DMS 273 (cell line): ENCODE data around the gene FMNL3.

Experiments
- DNase-seq: peaks from one replicate; lab custom pipeline; 2025; ENCODE audit not compliant: unreplicated experiment; lab: John Stamatoyannopoulos, UW

The FMNL3 gene

GRCh38 chr12:49655595-49656236 lies 51.5 kb downstream of the FMNL3 start:
- DNase-seq = no peak

GRCh38 chr12:49654715-49655114 lies 52.5 kb downstream of the FMNL3 start:
- no peak for DNase-seq

- no peak for DNase-seq
Observed at GRCh38 chr12:49652921-49653520, 54.2 kb downstream of the FMNL3 start.

- no peak for DNase-seq
Observed at GRCh38 chr12:49651855-49652254, 55.4 kb downstream of the FMNL3 start.

GRCh38 chr12:49649892-49650291 lies 57.3 kb downstream of the FMNL3 start:
- DNase-seq = no peak

GRCh38 chr12:49649445-49649844 lies 57.8 kb downstream of the FMNL3 start:
- no peak for DNase-seq

GRCh38 chr12:49648712-49649003 lies 58.5 kb downstream of the FMNL3 start:
- no peak for DNase-seq

- no peak for DNase-seq
Observed at GRCh38 chr12:49647827-49648711, 59.1 kb downstream of the FMNL3 start.

- DNase-seq = no peak
Observed at GRCh38 chr12:49646871-49647654, 60.1 kb downstream of the FMNL3 start.

GRCh38 chr12:49646331-49646830 lies 60.8 kb downstream of the FMNL3 start:
- no peak for DNase-seq

- no peak for DNase-seq
Observed at GRCh38 chr12:49645146-49646039, 61.8 kb downstream of the FMNL3 start.

GRCh38 chr12:49644620-49644994 lies 62.6 kb downstream of the FMNL3 start:
- peak; percentile 78 for DNase-seq

- no peak for DNase-seq
Observed at GRCh38 chr12:49643961-49644619, 63.1 kb downstream of the FMNL3 start.

GRCh38 chr12:49643135-49643534 lies 64.1 kb downstream of the FMNL3 start:
- no peak for DNase-seq

GRCh38 chr12:49642370-49642802 lies 64.8 kb downstream of the FMNL3 start:
- no peak for DNase-seq

GRCh38 chr12:49641748-49642369 lies 65.3 kb downstream of the FMNL3 start:
- DNase-seq = no peak

GRCh38 chr12:49636979-49637755 lies 70.0 kb downstream of the FMNL3 start:
- peak; percentile 73 for DNase-seq

GRCh38 chr12:49636574-49636973 lies 70.6 kb downstream of the FMNL3 start:
- no peak for DNase-seq
